ENCODE results near the gene EMX1. TPM values are rescaled to one million over a fixed set of nuclear protein-coding genes. Genes with fewer than 3 reads are reported as not detected.

The EMX1 gene
- total RNA-seq, 1 donor from 2014 or later: not detected

- Mint-ChIP-seq H3K27ac (ENCODE audit: unreplicated experiment) (no peak overlapping the region), H3K36me3 (ENCODE audit: low read depth) (no peaks in the 10 kb centered on the region), H3K27me3 (ENCODE audit: low read depth) (peaks cover 37% of the 10 kb centered on the region), H3K4me1 (ENCODE audit: low read depth) (no peaks in the 10 kb centered on the region), H3K4me3 (ENCODE audit: unreplicated experiment) (no peak overlapping the region), H3K9me3 (ENCODE audit: low read depth) (no peaks in the 10 kb centered on the region)
- no peak for TF ChIP-seq CTCF (IDR thresholded peaks at IDR 0.05)
- no peak for DNase-seq (ENCODE audit: low spot score)
Measured at GRCh38 chr2:72933207-72933606, 15.9 kb downstream of the EMX1 start.

- no peaks in the 10 kb centered on the region for H3K4me1 Mint-ChIP-seq (ENCODE audit: low read depth)
- no peaks in the 10 kb centered on the region for H3K9me3 Mint-ChIP-seq (ENCODE audit: low read depth)
- peak; percentile 83 for DNase-seq (ENCODE audit: low spot score)
- peaks cover 37% of the 10 kb centered on the region for H3K27me3 Mint-ChIP-seq (ENCODE audit: low read depth)
- no peak for TF ChIP-seq CTCF (IDR thresholded peaks at IDR 0.05)
- no peak overlapping the region for H3K4me3 Mint-ChIP-seq (ENCODE audit: unreplicated experiment)
- H3K27ac Mint-ChIP-seq (ENCODE audit: unreplicated experiment): no peak overlapping the region
- H3K36me3 Mint-ChIP-seq (ENCODE audit: low read depth): no peaks in the 10 kb centered on the region
Measured at GRCh38 chr2:72933646-72934151, 16.4 kb downstream of the EMX1 start.

- Mint-ChIP-seq H3K4me1 (ENCODE audit: low read depth) (no peaks in the 10 kb centered on the region), H3K9me3 (ENCODE audit: low read depth) (no peaks in the 10 kb centered on the region), H3K27ac (ENCODE audit: unreplicated experiment) (no peak overlapping the region), H3K4me3 (ENCODE audit: unreplicated experiment) (no peak overlapping the region), H3K27me3 (ENCODE audit: low read depth) (peaks cover 44% of the 10 kb centered on the region), H3K36me3 (ENCODE audit: low read depth) (peaks cover under 1% of the 10 kb centered on the region)
- peak; percentile 53 for DNase-seq (ENCODE audit: low spot score)
- TF ChIP-seq CTCF (IDR thresholded peaks at IDR 0.05): peak; percentile 47
Measured at GRCh38 chr2:72934683-72935610, 17.6 kb downstream of the EMX1 start.

GRCh38 chr2:72935611-72935957, 18.3 kb downstream of the EMX1 start:
- no peak for TF ChIP-seq CTCF (IDR thresholded peaks at IDR 0.05)
- Mint-ChIP-seq H3K4me1 (ENCODE audit: low read depth) (peaks cover 4% of the 10 kb centered on the region), H3K4me3 (ENCODE audit: unreplicated experiment) (no peak overlapping the region), H3K9me3 (ENCODE audit: low read depth) (no peaks in the 10 kb centered on the region), H3K27me3 (ENCODE audit: low read depth) (peaks cover 44% of the 10 kb centered on the region), H3K27ac (ENCODE audit: unreplicated experiment) (no peak overlapping the region), H3K36me3 (ENCODE audit: low read depth) (peaks cover 2% of the 10 kb centered on the region)
- DNase-seq (ENCODE audit: low spot score): no peak

GRCh38 chr2:72936660-72937355, 19.5 kb downstream of the EMX1 start:
- Mint-ChIP-seq H3K9me3 (ENCODE audit: low read depth) (no peaks in the 10 kb centered on the region), H3K27me3 (ENCODE audit: low read depth) (peaks cover 40% of the 10 kb centered on the region)

More at GRCh38 chr2:72936660-72937355, 19.5 kb downstream of the EMX1 start:
- Mint-ChIP-seq H3K36me3 (ENCODE audit: low read depth) (peaks cover 2% of the 10 kb centered on the region), H3K4me3 (ENCODE audit: unreplicated experiment) (no peak overlapping the region), H3K4me1 (ENCODE audit: low read depth) (peaks cover 13% of the 10 kb centered on the region), H3K27ac (ENCODE audit: unreplicated experiment) (no peak overlapping the region)
- no peak for TF ChIP-seq CTCF (IDR thresholded peaks at IDR 0.05)
- DNase-seq (ENCODE audit: low spot score): peak; percentile 72

All from chondrocyte (in vitro differentiated cells).